Fibroblast of lung (primary cell): Measurements from ENCODE around the gene PHF1. TPM values are rescaled to one million over a fixed set of nuclear protein-coding genes. Genes with fewer than 3 reads are reported as not detected.

Source experiments
- DNase-seq, 2 donors: peaks; one replicate each; pipeline versions ENCODE4 v3.0.0 to v3.0.0-alpha.2; 2010; ENCODE audit warnings: low read depth in 2 of 2
- H2AFZ ChIP-seq: 2 replicates; pipeline ENCODE4 v1.5.1; 2012; ENCODE audit warnings: low read length, control low read depth, inconsistent platforms
- H3K27ac ChIP-seq: 2 replicates; pipeline ENCODE4 v1.5.1; 2011; ENCODE audit warnings: low read length, control low read depth; ENCODE audit not compliant: insufficient read depth
- H3K27me3 ChIP-seq: 2 replicates; pipeline ENCODE4 v1.5.1; 2011; ENCODE audit warnings: mild to moderate bottlenecking, low read length; ENCODE audit not compliant: control insufficient read depth, insufficient read depth
- H3K36me3 ChIP-seq: 2 replicates; pipeline ENCODE4 v1.5.1; 2011; ENCODE audit warnings: low read length; ENCODE audit not compliant: control insufficient read depth, insufficient read depth
- H3K4me1 ChIP-seq: 2 replicates; pipeline ENCODE4 v1.5.1; 2011; ENCODE audit warnings: low read length; ENCODE audit not compliant: control insufficient read depth, insufficient read depth; ENCODE audit errors: extremely low read depth
- H3K4me2 ChIP-seq: 2 replicates; pipeline ENCODE4 v1.5.1; 2011; ENCODE audit warnings: low read length, control low read depth; ENCODE audit not compliant: insufficient read depth; ENCODE audit errors: extremely low read depth
- H3K4me3 ChIP-seq, 4 experiments: fragments of 200-600 bp in 1 of 4; sonication (generic) in 1 of 4; replicated peaks in 1 of 4; 2 replicates each; pipeline ENCODE4 v1.5.1; 2011 to 2016; ENCODE audit warnings: low read length in 4 of 4, low read depth in 3 of 4, mild to moderate bottlenecking in 3 of 4, control low read depth in 2 of 4, inconsistent platforms in 1 of 4, mixed read lengths in 1 of 4; ENCODE audit not compliant: insufficient read depth in 1 of 4; ENCODE audit errors: control extremely low read depth in 1 of 4
- H3K79me2 ChIP-seq: 2 replicates; pipeline ENCODE4 v1.5.1; 2012; ENCODE audit warnings: mild to moderate bottlenecking, low read length, inconsistent platforms; ENCODE audit not compliant: control insufficient read depth, insufficient read depth
- H3K9ac ChIP-seq: 2 replicates; pipeline ENCODE4 v1.5.1; 2011; ENCODE audit warnings: mild to moderate bottlenecking, low read length, control low read depth; ENCODE audit not compliant: insufficient read depth
- H3K9me3 ChIP-seq: 2 replicates; pipeline ENCODE4 v1.5.1; 2012; ENCODE audit warnings: low read depth, low read length; ENCODE audit not compliant: control insufficient read depth, insufficient read depth
- H4K20me1 ChIP-seq: 2 replicates; pipeline ENCODE4 v1.5.1; 2011; ENCODE audit warnings: low read length; ENCODE audit not compliant: control insufficient read depth, insufficient read depth; ENCODE audit errors: extremely low read depth
- CTCF ChIP-seq, 2 donors: IDR thresholded peaks in 1 of 2; conservative IDR thresholded peaks in 1 of 2; 1 replicate in 1 of 2; 2 replicates in 1 of 2; pipeline ENCODE4 v1.5.1; 2011 to 2012; ENCODE audit warnings: low read length in 2 of 2, control low read depth in 1 of 2, inconsistent platforms in 1 of 2, low read depth in 1 of 2, mild to moderate bottlenecking in 1 of 2
- EZH2 ChIP-seq: IDR thresholded peaks from 2 replicates; pipeline ENCODE4 v1.5.1; 2012; ENCODE audit warnings: low read length, control low read depth, mild to moderate bottlenecking; ENCODE audit errors: missing control alignments
- polyA plus RNA-seq, 2 donors: library from polyadenylated mRNA; depleted of rRNA in 1 of 2; stranded (reverse) in 1 of 2; unstranded in 1 of 2; fragments of >200 nt; gene quantifications; 2 replicates each; pipeline ENCODE4 v1.2.1, GENCODE V29; 2011 to 2012; ENCODE audit warnings: missing spikeins in 1 of 2
- total RNA-seq: library from RNA; depleted of rRNA; stranded (reverse); fragments of >200 nt; gene quantifications from 2 replicates; pipeline ENCODE4 v1.2.1, GENCODE V29; 2014

The PHF1 gene
- total and polyA plus RNA-seq, 2 donors (not counting 1 experiment from before 2014, with no cell fraction given), result 28.9 to 29.6 TPM

- Histone ChIP-seq H3K79me2 (peaks cover 34% of the 10 kb centered on the region), H3K4me3 (no peak overlapping the region), H3K4me2 (no peak overlapping the region), H4K20me1 (no peaks in the 10 kb centered on the region), H2AFZ (no peak overlapping the region), H3K36me3 (no peaks in the 10 kb centered on the region), H3K27me3 (no peaks in the 10 kb centered on the region), H3K9ac (no peak overlapping the region), H3K27ac (no peak overlapping the region), H3K4me1 (peaks cover 9% of the 10 kb centered on the region), H3K9me3 (no peaks in the 10 kb centered on the region)
- no peak for TF ChIP-seq EZH2
- no peak for TF ChIP-seq CTCF (conservative IDR thresholded peaks at IDR 0.05 in 1 of 2, IDR thresholded peaks at IDR 0.05 in 1 of 2; ENCODE audit: low read depth in 1 of 2, low read length in 2 of 2)
- DNase-seq, result no peak
Observed at GRCh38 chr6:33390173-33390572, 20.6 kb upstream of the PHF1 start.

GRCh38 chr6:33390767-33391277 lies 20.0 kb upstream of the PHF1 start:
- no peaks in the 10 kb centered on the region for H3K9me3 ChIP-seq
- H4K20me1 ChIP-seq, result no peaks in the 10 kb centered on the region
- peak overlapping the region in 2 of 4 experiments; percentile 35 to 46 for H3K4me3 ChIP-seq
- peak overlapping the region; percentile 75 for H3K27ac ChIP-seq
- no peak overlapping the region for H3K9ac ChIP-seq
- H3K4me2 ChIP-seq, result peak overlapping the region; percentile 36
- TF ChIP-seq CTCF (conservative IDR thresholded peaks at IDR 0.05 in 1 of 2, IDR thresholded peaks at IDR 0.05 in 1 of 2; ENCODE audit: low read depth in 1 of 2, low read length in 2 of 2) (no peak), EZH2 (no peak)
- no peaks in the 10 kb centered on the region for H3K27me3 ChIP-seq
- DNase-seq, result no peak
- no peaks in the 10 kb centered on the region for H3K36me3 ChIP-seq
- H3K79me2 ChIP-seq, result peaks cover 40% of the 10 kb centered on the region
- peak overlapping the region; percentile 78 for H2AFZ ChIP-seq
- H3K4me1 ChIP-seq, result peaks cover 10% of the 10 kb centered on the region

- Histone ChIP-seq H4K20me1 (no peaks in the 10 kb centered on the region), H2AFZ (peak within 1 kb of the TSS; percentile 78), H3K79me2 (peaks cover 46% of the 10 kb centered on the region), H3K4me1 (peaks cover 10% of the 10 kb centered on the region), H3K9me3 (no peaks in the 10 kb centered on the region), H3K9ac (peak within 1 kb of the TSS; percentile 57), H3K4me2 (peak within 1 kb of the TSS; percentile 84), H3K36me3 (no peaks in the 10 kb centered on the region), H3K4me3 (peak within 1 kb of the TSS; percentile 57 to 95 (median 74)), H3K27me3 (no peaks in the 10 kb centered on the region), H3K27ac (peak within 1 kb of the TSS; percentile 75)
- peak; percentile 83 to 95 for TF ChIP-seq CTCF (conservative IDR thresholded peaks at IDR 0.05 in 1 of 2, IDR thresholded peaks at IDR 0.05 in 1 of 2; ENCODE audit: low read depth in 1 of 2, low read length in 2 of 2)
- no peak for TF ChIP-seq EZH2
- peak; percentile 100 for DNase-seq
Observed at GRCh38 chr6:33391278-33391921, 19.4 kb upstream of the PHF1 start, which contains the start of gene KIFC1. TSS of gene KIFC1 (plus strand) at chr6:33391823. CDS start at chr6:33391986, 163 bp downstream.
